NCI-H226 (cell line): Measurements from ENCODE around the gene SELENOK.
"Not testable (repeated sequence)": the region's sequence is repeated elsewhere in the genome, so short reads cannot be mapped to it uniquely, and the experiment has no call there.

Experiments
- DNase-seq: peaks from one replicate; pipeline ENCODE4 v3.0.0-alpha.2; 2015

SELENOK gene

DNA sequence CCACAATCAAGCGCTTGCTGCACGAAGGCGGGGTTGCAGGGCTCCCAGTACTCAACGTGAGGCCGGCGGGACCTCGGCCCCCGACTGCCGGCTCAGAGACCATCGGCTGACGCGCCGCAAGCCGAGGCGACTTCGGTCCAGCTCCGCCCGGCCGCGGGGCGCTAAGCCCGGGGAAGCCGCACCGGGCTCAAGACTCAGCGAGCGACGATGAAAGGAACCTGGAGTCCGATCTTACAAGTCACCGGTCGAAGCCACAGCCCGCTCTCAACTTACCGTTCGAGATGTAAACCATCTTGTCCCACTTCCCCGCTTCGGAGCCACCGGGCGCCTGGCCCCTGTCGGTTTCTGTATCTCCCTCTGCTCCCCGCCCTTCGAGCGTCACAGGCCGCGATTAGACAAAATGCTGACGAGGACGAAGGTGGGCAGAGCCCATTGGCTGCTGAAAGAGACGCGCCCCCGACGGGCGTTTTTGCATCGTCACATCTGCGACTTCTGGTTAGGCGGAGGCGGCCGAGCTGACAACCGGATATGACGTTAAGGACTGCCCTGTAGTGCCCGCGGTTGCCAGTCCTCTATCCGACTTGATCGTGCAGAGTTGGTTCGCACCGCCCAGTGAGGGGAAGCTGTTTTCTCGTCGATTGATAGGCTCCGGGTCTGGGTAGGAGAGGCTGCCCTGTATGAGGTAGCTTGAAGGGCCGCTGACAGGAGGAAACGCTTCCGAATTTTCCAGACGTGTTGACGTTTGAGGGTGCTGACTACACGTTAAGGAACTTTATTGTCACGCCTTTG lies at the start of gene SELENOK:
Gene SELENOK (minus strand): TSS at position 363 of the 789 bp plus-strand sequence.
- peak; percentile 100 for DNase-seq

DNA sequence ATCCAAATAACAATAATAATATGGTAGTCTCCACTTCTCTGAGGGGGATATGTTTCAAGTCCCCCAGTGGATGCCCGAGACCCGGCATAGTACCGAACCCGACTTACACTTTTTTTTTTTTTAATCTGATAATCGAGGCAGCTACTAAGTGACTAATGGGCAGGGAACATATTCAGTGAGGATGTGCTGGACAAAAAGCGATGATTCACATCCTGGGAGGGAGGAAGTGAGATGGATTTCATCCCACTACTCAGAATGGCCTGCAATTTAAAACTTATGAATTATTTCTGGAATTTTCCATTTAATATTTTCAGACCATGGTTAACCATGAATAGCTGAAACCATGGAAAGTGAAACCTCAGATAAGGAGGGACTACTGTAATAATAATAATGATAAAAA lies 49.5 kb upstream of the SELENOK start:
- peak; percentile 48 for DNase-seq

DNA sequence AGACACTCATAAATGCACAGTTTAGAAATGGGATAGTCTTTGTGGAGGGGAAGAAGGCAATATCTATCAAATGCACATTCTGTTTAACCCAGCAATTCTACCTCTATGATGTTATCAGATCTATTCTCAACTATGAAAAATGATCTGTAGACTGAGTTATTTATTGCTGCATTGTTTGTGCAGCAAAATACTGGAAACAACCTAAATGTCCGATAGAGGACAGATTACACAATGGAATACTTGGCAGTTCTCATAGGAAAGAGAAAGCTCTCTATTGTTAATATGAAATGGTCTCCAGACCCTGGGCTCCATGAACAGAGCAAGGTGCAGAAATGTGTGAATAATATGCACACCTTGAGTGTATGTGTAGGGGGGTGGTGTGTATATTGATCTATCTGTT lies 49.0 kb upstream of the SELENOK start:
- DNase-seq = no peak

DNA sequence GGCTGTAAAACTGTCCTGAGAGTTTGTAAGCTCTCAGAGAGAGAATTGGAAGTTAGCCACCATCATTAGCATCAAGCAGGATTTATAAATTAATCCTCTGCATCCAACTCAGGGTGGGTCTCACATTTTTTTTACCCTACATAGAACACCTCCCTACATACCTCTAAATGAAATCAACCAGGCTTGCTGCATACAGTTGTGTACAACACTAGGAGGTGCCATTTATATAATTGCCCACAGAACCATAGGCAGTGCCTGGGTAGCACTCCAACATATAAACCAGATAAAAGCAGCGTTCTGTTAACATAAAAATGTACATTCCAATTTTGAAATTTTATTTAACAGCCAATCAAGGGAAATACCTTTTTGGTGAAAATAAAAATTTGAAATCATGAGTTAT lies 48.2 kb upstream of the SELENOK start:
- DNase-seq = no peak

DNA sequence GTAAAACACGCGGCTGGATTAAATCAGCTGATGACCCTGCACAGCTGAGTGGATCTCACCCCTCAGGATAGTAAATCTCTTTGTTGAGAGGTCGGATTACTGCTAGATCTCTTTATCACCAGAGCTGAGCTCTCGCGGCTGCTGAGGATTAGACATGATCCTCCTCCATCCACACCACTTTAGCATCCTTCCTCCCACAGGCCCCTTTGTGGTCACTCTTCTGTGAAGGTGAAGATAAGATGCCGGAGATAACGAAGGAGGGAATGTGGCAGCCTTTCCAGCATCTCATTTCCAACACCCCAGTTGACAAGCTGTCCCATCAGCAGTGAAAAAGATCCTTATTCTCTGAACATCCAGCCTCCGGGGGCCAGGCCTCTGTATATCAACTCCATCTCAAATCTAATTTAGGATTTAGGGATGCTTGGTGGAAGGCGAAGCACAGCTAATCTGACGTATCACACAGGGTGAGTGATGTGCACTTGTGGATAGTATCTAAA lies 47.5 kb upstream of the SELENOK start:
- no peak for DNase-seq

DNA sequence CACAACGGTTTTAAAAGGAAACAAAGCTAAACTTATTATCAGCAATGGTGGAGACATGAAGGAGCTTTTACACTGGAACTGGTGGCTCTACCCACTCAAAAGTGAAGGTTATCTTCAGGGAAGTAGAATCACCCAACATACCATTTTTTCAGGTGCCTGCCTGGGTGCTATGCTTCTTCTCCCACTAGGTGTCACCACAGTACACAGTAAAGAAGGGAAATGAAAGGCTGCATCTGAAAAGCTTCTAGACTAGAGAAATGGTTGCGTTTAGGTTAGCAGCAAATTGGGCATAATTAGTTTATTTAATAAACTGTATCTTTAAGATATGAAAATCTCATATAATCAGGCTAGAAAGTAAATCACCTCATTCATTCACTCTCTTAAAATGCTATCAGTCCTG lies 47.0 kb upstream of the SELENOK start:
- peak; percentile 17 for DNase-seq

DNA sequence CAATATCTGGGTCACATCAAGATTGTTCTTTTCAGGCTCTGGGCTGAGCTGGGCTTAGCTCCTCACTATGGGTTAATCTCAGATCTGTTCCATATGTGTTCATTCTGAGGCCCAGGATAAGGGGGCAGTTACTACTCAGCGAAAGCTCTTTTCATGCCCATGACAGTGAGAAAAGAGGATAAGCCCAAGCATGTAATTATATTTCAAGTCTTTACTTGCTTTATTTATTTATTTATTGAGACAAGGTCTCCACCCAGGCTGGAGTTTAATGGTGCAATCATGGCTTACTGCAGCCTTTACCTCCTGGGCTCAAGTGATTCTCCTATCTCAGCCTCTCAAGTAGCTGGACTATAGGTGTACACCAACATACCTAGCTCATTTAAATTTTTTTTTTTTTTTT lies 44.7 kb upstream of the SELENOK start:
- DNase-seq = no peak

DNA sequence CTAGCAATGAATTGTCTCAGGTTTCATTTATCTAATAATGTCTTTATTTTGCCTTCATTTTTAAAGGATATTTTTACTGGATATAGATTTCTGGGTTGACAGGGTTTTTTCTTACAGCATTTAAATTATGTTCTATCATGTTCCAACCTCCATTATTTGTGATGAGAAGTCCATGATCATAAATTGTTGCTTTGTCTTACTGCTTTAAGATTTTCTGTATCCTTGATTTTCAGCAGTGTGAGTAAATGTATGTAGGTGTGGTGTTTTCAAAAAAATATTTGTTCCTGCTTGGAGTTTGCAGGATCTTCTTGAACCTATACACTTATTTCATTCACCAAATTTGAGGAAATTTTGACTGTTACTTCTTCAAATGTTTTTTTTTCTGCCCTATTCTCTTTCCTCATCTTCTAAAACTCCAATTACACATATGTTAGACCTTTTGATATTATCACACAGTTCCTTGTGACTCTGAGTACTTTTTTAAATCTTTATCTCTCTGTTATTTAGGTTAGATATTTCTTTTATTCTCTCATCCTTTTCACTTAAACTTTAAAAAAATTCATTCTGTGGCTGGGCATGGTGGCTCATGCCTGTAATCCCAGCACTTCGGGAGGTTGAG lies 43.7 kb upstream of the SELENOK start:
- DNase-seq = no peak

DNA sequence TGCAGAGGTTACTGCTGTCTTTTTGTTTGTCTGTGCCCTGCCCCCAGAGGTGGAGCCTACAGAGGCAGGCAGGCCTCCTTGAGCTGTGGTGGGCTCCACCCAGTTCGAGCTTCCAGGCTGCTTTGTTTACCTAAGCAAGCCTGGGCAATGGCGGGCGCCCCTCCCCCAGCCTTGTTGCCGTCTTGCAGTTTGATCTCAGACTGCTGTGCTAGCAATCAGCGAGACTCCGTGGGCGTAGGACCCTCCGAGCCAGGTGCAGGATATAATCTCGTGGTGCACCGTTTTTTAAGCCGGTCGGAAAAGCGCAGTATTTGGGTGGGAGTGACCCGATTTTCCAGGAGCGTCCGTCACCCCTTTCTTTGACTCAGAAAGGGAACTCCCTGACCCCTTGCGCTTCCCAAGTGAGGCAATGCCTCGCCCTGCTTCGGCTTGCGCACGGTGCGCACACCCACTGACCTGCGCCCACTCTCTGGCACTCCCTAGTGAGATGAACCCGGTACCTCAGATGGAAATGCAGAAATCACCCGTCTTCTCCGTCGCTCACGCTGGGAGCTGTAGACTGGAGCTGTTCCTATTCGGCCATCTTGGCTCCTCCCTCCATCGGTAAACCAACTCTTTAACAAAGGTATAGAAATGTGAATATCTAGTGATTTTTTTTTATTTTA lies 35.7 kb upstream of the SELENOK start:
- DNase-seq = not testable (repeated sequence)

DNA sequence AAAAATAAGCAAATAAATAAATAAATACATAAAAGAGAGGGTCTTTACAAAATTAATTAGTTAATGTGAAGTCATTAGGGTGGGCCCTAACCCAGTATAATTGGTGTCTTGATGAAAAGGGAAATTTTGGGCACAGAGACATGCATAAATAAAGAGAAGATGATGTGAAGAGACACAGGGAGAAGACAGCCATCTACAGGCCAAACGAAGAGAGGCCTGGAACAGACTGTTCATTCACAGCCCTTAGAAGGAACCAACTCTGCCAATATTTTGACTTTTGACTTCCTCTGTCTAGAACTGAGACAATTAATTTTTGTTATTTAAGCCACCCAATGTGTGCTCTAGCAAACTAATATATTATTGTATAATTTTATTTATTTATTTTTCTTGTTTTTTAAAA lies 29.6 kb upstream of the SELENOK start:
- DNase-seq = no peak

DNA sequence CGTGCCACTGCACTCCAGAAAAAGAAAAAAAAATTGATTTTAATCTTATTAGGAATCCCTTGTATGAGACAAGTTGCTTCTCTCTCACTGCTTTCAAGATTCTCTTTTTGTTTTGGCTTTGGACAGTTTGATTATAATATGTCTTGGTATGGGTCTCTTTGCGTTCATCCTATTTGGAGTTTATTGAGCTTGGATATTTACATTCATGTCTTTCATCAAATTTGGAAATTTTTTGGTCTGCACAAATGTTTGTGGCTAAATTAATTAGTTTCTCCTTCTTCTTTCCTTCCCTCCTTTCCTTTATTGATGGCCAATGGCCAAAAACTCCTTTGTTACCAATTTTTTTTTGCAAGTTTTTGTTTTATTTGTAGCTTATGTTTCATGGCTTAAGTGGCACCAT lies 28.1 kb upstream of the SELENOK start:
- no peak for DNase-seq

DNA sequence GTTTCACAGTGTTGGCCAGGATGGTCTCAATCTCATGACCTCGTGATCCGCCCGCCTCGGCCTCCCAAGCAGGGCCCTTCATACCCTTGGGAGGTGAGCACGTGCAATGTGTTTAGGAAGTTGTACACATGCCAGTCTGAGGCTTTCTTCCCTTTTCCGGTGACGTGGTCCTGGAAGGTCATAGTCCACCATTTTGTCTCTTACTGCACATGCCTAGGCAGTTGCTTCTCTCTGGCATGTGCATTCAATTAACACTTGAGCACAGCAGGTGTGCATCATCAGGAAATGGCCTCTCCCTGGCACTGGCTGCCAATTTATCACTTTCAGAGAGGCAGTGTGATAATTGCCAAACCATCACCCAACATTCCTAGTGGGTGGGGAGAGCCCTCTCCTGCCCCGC lies 21.7 kb upstream of the SELENOK start:
- DNase-seq = no peak

DNA sequence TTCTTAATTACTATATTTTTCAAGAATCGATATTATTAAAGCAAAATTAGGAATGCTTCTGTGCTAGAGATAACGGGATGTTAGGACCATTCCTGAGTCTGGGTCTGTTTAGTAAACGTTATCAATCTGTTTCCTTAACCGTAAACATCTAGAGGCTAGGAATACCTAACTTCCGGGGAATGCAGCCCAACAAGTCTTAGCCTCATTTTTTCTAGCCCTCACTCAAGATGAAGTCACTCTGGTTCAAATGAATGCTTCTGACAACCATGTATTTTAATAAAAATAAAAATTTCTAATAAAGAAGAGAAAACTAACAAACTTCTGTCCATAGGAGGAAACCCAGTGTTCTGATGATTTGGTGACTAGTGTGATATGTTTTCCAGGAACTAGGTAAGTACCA lies 11.1 kb upstream of the SELENOK start:
- no peak for DNase-seq

DNA sequence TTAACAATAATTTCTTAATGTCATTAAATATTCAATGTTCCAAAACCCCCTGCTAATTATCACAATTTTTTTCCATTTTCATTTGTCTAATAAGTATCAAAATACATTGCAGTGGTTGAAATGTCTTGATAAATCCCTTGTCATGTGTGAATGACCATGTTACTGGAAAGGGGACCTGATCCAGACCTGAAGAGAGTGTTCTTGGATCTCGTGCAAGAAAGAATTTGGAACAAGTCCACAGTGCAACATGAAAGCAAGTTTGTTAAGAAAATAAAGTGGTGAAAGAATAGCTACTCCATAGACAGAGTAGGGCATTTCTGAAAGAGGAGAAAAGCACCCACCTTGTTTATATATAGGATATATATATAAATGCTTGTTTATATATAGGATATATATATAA lies 10.4 kb upstream of the SELENOK start:
- no peak for DNase-seq

DNA sequence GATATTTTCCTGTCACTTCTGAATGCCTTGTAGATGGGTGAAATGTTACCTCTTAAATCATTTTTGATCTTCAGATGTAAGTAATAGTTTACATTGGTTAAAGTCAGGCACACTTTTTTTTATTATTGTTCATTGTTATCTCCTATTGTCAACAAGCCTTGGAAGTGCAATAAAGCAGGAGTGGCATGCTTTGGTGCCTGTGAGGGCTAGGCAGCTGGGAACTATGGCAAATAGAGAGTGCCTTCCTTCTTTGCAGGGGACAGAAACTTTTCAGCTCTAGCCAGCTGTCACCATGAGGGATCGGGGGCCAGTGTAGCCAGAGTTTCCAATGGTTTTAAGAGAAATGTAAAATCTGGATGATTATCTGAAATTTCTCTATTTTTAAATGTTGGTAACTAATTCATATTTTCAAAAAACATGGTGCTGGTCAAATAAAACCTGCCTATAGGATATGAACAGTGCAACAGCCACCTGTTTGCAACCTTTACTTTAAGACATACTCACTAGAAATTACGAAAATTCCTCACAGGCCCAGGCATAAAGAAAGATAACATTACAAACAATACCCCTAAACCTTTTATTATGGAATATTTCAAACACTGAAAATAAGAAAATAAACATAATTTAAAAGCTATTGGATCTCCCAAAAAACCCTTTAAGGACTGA lies 9.1 kb upstream of the SELENOK start:
- no peak for DNase-seq

DNA sequence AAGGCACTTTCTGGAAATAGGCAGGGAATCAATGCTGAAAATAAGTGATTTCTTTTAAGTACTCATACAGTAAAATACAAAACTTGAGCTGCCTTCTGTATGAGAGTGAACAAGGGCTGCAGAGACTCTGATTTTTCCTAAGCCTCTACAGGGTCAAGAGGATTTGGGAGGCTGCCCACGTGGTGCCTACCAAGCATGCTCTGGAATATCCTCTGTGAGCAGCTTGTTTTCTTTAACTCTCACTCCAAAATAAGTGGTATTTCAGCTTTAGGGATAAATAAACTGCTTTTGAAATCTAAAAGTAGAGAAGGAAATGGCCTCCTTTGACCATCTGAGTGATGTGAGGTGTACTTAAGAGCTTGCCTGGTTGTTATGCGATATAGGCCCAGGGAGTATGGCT lies 8.1 kb upstream of the SELENOK start:
- no peak for DNase-seq

DNA sequence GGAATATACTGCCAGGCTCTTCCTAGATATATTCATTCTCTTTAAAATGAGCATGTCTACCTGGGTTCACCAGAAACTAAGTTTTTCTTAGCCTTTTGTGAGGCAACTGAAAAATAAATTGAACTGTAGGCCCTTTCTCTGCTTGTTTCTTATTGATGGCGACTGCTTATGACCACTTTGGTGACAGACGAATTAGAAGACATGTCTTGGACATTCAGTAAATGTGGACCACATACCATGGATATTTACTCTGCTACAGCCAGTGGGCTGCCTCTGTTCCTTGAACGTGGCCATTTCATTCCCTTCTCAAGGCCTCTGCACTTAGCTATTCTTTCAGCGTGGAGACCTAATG lies 603 bp upstream of the SELENOK start:
- DNase-seq = no peak

DNA sequence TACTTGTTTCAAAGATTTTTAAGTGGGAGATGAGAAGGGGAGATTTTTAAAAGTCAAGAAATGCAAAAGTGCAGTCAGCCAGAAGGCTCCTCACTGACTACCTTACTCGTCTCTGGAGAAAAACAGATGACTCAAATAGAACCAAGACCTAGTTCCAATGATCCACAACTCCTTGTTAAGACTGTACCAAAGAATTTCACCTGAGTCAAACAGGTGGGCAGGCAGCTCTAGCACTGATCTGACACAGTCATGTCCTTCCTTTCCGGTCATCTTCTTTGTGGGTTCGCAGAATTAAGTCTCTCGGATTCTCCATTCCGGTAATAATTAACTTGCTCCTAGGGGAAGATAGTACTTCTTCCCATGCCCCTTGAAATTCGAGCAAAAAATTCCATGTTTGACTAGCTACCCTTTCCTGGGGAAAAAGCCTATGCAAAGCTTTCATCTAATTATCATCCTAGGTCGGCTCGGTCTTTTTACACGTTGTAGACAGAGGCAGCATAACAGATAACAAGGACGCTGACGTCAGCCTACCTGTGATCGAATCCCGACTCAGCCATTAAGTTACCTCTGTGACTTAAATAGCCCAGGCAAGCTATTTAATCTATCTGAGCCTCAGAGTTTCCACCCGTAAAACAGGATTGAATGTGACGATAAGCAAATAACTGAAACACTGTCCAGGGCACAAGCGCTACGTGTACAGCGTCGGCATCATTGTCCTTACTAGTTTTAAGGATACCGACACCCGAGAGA lies 758 bp downstream of the SELENOK start:
- DNase-seq = no peak

DNA sequence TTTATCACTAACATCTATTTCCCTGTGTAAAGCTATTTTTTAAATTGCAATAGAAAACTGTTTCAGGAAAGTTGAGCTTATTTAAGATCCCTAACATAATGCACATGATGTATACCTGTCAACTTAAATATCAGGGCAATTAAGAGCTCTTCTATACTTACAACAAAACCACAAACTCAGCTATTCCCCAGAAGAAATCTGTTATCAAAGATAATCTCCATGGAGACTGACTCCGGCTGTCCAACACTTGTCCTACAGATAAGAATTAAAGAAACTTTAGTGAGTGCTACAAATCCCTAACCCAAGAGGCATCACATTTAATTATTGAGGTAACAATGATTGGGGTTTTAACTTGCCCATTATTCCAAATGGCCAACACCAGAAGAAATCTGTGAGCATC lies 3.4 kb downstream of the SELENOK start:
- DNase-seq = no peak

DNA sequence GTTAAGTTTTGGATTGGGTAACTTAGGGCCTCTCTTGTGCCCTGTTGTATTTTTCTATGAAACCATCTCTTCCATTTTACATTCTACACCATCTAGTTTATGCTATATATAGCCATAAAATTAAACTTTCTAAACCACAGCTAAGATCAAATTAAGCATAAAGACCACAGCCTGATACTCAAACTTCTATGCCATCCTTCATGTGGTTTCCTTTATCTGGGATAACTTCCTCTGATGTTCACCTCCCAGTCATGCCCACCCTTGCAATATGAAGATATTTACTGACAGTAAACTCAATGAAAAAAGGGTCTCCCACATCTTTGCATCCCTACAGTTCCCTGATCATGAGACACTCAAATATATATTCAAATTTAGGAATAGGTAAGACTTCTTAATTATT lies 4.2 kb downstream of the SELENOK start:
- no peak for DNase-seq

DNA sequence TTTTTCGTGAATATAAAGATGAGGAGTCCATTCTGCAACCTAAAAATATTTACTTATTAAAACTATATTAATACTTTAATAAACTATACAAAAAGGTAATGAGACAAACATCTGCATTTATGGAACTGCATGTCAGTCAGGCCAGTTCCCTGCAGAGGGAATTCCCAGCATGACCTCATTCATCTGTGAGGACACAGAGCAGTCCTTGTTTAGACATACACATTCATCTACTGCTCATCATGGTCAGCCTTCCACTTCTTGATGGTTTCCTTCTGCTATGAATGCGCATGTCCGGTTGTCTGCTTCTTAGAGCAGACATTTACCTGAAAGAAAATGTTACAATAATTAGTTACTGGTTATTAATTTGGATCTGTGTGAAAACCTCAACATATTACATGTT lies 6.4 kb downstream of the SELENOK start:
- DNase-seq = peak; percentile 11

DNA sequence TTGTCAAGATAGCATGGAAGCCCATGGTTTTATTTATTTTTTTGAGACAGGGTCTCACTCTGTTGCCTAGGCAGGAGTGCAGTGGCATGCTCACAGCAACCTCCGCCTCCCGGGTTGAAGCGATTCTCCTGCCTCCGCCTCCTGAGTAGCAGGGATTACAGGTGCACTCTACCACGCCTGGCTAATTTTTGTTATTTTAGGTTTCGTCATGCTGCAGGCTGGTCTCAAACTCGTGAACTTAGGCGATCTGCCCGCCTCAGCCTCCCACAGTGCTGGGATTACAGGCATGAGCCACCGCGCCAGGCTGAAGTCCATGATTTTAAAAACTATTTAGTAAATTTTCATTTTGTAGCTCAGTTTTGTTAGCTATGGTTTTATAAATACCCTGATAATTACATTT lies 7.0 kb downstream of the SELENOK start:
- no peak for DNase-seq

DNA sequence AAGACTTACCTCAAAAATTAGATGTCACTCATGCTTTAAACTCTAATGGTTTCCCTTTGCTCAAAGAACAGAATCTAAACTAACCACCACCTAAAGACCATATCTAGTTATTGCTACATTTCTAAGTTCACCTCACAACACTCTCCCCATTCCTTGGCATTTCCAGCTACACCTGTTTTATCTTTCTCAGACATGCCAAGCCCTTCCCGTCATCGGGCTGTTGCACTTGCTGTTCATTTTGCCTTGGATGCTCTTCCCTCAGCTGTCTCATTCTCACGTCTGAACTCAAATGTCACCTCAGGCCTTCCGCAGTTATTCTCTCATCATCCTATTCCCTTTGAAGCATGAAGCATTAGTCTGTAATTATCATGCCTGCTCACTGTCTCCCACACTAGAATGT lies 8.7 kb downstream of the SELENOK start:
- no peak for DNase-seq
